ENCODE results near the gene TBXT.

GRCh38 chr6:166165558-166166313, 1.9 kb downstream of the TBXT start:
- TF ChIP-seq REST (IDR thresholded peaks at IDR 0.05; ENCODE audit: unreplicated experiment): no peak
- no peak for TF ChIP-seq CTCF (conservative IDR thresholded peaks at IDR 0.05; ENCODE audit: low read depth in 2 of 2)
- TF ChIP-seq NANOG (IDR thresholded peaks at IDR 0.05; ENCODE audit: borderline replicate concordance): no peak
- peak; percentile 97 for TF ChIP-seq EZH2 (IDR thresholded peaks at IDR 0.05; ENCODE audit: low read depth, unreplicated experiment)
- TF ChIP-seq EZH2phosphoT487 (IDR thresholded peaks at IDR 0.05; ENCODE audit: unreplicated experiment): peak; percentile 81
- TF ChIP-seq JUNB (IDR thresholded peaks at IDR 0.05; ENCODE audit: unreplicated experiment): no peak
- no peak for TF ChIP-seq POLR2AphosphoS5 (IDR thresholded peaks at IDR 0.05; ENCODE audit: low read depth)
- no peak for TF ChIP-seq CREB1 (CRISPR knock-in tag; IDR thresholded peaks at IDR 0.05; ENCODE audit: low read depth)
- no peak for TF ChIP-seq ETS1 (IDR thresholded peaks at IDR 0.05)
- no peak for TF ChIP-seq STAT1 (IDR thresholded peaks at IDR 0.05; ENCODE audit: unreplicated experiment)

Data from GM23338 (cell line).